ENCODE data around the gene STYK1. TPM values are rescaled to one million over a fixed set of nuclear protein-coding genes. Genes with fewer than 3 reads are reported as not detected.

STYK1 gene
- total RNA-seq, 1 donor from 2014 or later: 0.53 TPM

- Histone ChIP-seq H3K36me3 (no peaks in the 10 kb centered on the region), H3K27me3 (ENCODE audit: low read depth) (no peaks in the 10 kb centered on the region), H3K4me1 (no peaks in the 10 kb centered on the region), H3K9me3 (peaks cover 26% of the 10 kb centered on the region), H3K27ac (no peak overlapping the region), H3K4me3 (no peak overlapping the region)
- intact Hi-C loops (cut with DNase I): no loop called here
- ATAC-seq (no peak), DNase-seq (no peak)
- no peak for TF ChIP-seq CTCF (IDR thresholded peaks at IDR 0.05)
Observed at GRCh38 chr12:10645910-10646309, 27.9 kb downstream of the STYK1 start.

DNA sequence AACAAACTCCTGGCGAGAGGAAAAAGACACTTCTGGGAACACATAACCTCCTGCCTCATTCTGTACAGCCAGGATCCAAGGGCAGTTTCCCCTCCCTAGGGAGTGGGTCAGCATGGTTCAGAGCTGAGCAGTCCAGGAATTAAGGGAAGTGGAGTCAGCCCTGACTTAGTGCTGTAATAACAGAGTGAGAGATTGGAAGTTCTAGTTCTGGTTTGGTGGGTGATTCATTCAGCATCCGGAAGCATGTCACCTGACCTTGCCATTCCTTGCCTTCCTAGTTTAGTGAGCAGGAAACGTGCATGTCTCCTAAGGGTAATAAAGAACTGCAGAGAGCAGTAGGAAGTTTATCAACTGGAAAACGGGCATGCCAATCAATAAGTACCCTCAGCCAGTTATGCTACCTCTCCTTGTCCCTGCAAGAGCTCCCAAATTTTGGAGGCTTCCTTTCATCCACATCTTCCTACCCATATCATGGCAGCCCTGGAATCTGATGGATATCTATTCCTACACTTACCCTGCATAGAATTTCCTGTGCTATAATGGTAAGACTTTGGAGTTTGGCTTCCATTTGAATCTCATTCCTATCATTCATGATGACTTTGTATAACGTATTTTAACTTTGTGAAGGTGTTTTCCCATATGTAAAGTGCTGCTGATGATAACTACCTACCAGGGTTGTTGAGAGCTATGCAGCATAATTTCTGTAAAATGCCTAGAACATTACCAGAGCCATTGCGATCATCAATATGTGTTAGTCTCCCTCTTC, 31.9 kb downstream of the STYK1 start:
- H3K4me3 ChIP-seq: no peak overlapping the region
- H3K36me3 ChIP-seq: no peaks in the 10 kb centered on the region
- DNase-seq: no peak
- no peak for ATAC-seq
- no peaks in the 10 kb centered on the region for H3K27me3 ChIP-seq (ENCODE audit: low read depth)
- no peak overlapping the region for H3K27ac ChIP-seq
- no peak for TF ChIP-seq CTCF (IDR thresholded peaks at IDR 0.05)
- intact Hi-C loops (cut with DNase I): no loop called here
- H3K9me3 ChIP-seq: peaks cover 23% of the 10 kb centered on the region
- no peaks in the 10 kb centered on the region for H3K4me1 ChIP-seq

GRCh38 chr12:10638728-10639127, 35.1 kb downstream of the STYK1 start:
- H3K27ac ChIP-seq: no peak overlapping the region
- intact Hi-C loops (cut with DNase I): no loop called here
- H3K9me3 ChIP-seq: no peaks in the 10 kb centered on the region
- H3K36me3 ChIP-seq: no peaks in the 10 kb centered on the region
- H3K4me1 ChIP-seq: no peaks in the 10 kb centered on the region
- no peaks in the 10 kb centered on the region for H3K27me3 ChIP-seq (ENCODE audit: low read depth)
- H3K4me3 ChIP-seq: no peak overlapping the region
- DNase-seq: no peak
- no peak for TF ChIP-seq CTCF (IDR thresholded peaks at IDR 0.05)
- no peak for ATAC-seq

DNA sequence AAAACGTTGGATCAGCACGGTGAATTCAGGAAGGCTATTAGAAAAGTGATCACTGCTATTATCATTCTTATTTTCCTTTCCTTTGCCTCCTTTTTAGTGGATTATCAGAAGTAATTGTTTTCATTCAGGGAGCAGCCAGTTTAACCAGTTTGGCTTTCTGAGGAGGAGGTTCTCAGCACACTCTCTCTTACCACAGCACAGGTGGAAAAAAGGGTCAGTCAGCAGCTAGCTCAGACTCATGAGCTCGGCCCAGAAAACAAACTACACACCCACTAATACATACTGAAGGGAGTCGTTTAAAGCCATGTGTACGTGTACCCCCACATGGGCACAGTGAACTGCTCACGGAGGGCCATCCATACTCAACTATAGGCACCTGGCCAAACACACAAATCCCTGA, 37.2 kb downstream of the STYK1 start:
- Histone ChIP-seq H3K36me3 (no peaks in the 10 kb centered on the region), H3K4me3 (no peak overlapping the region), H3K27me3 (ENCODE audit: low read depth) (no peaks in the 10 kb centered on the region), H3K4me1 (no peaks in the 10 kb centered on the region), H3K9me3 (no peaks in the 10 kb centered on the region), H3K27ac (no peak overlapping the region)
- intact Hi-C loops (cut with DNase I): no loop called here
- ATAC-seq (peak in 1 of 2 donors; percentile 24), DNase-seq (no peak)
- no peak for TF ChIP-seq CTCF (IDR thresholded peaks at IDR 0.05)

DNA sequence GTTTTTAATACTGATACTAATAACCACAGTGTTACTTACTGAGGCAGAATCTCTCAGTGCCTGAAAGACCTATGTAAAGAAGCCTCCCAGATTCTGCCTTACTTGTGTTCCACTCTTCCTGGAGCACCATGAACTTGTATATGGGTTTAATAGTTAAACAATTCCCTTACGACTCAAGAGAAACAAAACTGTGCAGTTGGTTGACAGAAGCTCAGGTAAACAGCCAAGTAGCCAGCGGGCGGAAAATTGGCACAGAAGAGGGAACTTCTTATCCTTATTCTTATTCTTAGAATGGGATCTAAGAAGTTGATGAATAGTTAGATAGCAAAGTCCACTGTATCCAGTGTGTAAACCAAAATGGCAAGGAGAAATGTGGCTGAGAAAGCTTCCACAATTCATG, 37.7 kb downstream of the STYK1 start:
- Histone ChIP-seq H3K4me3 (no peak overlapping the region), H3K9me3 (no peaks in the 10 kb centered on the region), H3K27me3 (ENCODE audit: low read depth) (no peaks in the 10 kb centered on the region), H3K36me3 (no peaks in the 10 kb centered on the region), H3K27ac (no peak overlapping the region), H3K4me1 (no peaks in the 10 kb centered on the region)
- ATAC-seq: no peak
- DNase-seq: no peak
- TF ChIP-seq CTCF (IDR thresholded peaks at IDR 0.05): no peak
- intact Hi-C loops (cut with DNase I): no loop called here
